NCI-H1048 (cell line): ENCODE data around the gene CCNK.

ENCODE experiments used
- DNase-seq: peaks from one replicate; lab custom pipeline; 2025; lab: John Stamatoyannopoulos, UW

Gene CCNK

GRCh38 chr14:99467336-99468078 lies 13.7 kb upstream of the CCNK start:
- no peak for DNase-seq

- DNase-seq, result no peak
These were observed 13.1 kb upstream of the CCNK start for GRCh38 chr14:99468081-99468480.

GRCh38 chr14:99468836-99469592 lies 12.2 kb upstream of the CCNK start:
- DNase-seq, result no peak

GRCh38 chr14:99471731-99472130 lies 9.5 kb upstream of the CCNK start:
- DNase-seq, result no peak

GRCh38 chr14:99472937-99473336 lies 8.3 kb upstream of the CCNK start:
- DNase-seq, result no peak

- DNase-seq, result no peak
These were observed 7.8 kb upstream of the CCNK start for GRCh38 chr14:99473458-99473857.

- DNase-seq, result no peak
These were observed 6.0 kb upstream of the CCNK start for GRCh38 chr14:99475179-99475578.

- no peak for DNase-seq
These were observed 5.5 kb upstream of the CCNK start for GRCh38 chr14:99475660-99476059.

GRCh38 chr14:99476864-99477263 lies 4.3 kb upstream of the CCNK start:
- DNase-seq, result no peak

GRCh38 chr14:99478128-99478527 lies 3.1 kb upstream of the CCNK start:
- no peak for DNase-seq

GRCh38 chr14:99479160-99479905 lies 1.9 kb upstream of the CCNK start:
- DNase-seq, result no peak

GRCh38 chr14:99479906-99480869 lies 1.0 kb upstream of the CCNK start, which contains the start of gene SETD3:
Gene SETD3 (minus strand): TSS chr14:99480859. CDS start chr14:99465805, 15,054 bp downstream.
- no peak for DNase-seq

- DNase-seq, result no peak
These were observed 513 bp downstream of the CCNK start for GRCh38 chr14:99481745-99482099.

- no peak for DNase-seq
These were observed 2.9 kb downstream of the CCNK start for GRCh38 chr14:99484106-99484505.

GRCh38 chr14:99497341-99497740 lies 16.1 kb downstream of the CCNK start:
- DNase-seq, result no peak

- DNase-seq, result no peak
These were observed 16.7 kb downstream of the CCNK start for GRCh38 chr14:99497894-99498293.

GRCh38 chr14:99502989-99503421 lies 21.8 kb downstream of the CCNK start:
- no peak for DNase-seq

GRCh38 chr14:99503848-99504453 lies 22.7 kb downstream of the CCNK start:
- no peak for DNase-seq

GRCh38 chr14:99505089-99505488 lies 23.9 kb downstream of the CCNK start:
- DNase-seq, result no peak

GRCh38 chr14:99506276-99506675 lies 25.1 kb downstream of the CCNK start:
- no peak for DNase-seq
